ENCODE results near the gene SLC24A3.

The SLC24A3 gene

DNA sequence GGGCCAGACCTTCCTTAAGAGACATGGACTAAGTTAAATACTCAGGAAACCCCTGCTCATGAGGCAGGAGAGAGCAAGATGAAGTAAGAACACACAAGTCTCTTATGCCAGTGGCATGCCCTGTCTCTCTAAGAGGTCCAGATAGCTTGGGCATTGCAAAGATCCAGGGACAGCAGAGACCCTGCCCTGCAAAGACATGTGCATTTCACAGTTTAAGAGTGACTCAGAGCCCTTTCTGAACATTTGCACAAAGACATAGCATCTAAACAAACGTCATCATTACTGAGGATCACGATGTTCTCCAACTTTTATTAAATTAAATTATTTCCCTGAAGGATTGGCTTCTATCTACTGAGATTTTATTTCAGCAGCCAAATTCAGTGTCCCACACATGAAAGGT lies 315.1 kb downstream of the SLC24A3 start:
- H3K36me3 ChIP-seq (replicated peaks; ENCODE audit: low read depth, low read length), result no peaks in the 10 kb centered on the region
- H3K4me2 ChIP-seq (ENCODE audit: low read length), result no peak overlapping the region
- H3K4me3 ChIP-seq (ENCODE audit: low read length), result no peak overlapping the region
- TF ChIP-seq, protein P1, sequence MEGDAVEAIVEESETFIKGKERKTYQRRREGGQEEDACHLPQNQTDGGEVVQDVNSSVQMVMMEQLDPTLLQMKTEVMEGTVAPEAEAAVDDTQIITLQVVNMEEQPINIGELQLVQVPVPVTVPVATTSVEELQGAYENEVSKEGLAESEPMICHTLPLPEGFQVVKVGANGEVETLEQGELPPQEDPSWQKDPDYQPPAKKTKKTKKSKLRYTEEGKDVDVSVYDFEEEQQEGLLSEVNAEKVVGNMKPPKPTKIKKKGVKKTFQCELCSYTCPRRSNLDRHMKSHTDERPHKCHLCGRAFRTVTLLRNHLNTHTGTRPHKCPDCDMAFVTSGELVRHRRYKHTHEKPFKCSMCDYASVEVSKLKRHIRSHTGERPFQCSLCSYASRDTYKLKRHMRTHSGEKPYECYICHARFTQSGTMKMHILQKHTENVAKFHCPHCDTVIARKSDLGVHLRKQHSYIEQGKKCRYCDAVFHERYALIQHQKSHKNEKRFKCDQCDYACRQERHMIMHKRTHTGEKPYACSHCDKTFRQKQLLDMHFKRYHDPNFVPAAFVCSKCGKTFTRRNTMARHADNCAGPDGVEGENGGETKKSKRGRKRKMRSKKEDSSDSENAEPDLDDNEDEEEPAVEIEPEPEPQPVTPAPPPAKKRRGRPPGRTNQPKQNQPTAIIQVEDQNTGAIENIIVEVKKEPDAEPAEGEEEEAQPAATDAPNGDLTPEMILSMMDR (IDR thresholded peaks at IDR 0.05; ENCODE audit: low read depth, low read length), result no peak
- no peak for TF ChIP-seq EZH2phosphoT487 (IDR thresholded peaks at IDR 0.05; ENCODE audit: low read depth)
- H3K9me3 ChIP-seq (ENCODE audit: insufficient read depth, low read length), result no peaks in the 10 kb centered on the region
- H2AFZ ChIP-seq (ENCODE audit: low read depth, low read length), result no peak overlapping the region
- H4K20me1 ChIP-seq (ENCODE audit: insufficient read depth, low read length), result no peaks in the 10 kb centered on the region
- no peak overlapping the region for H3K27ac ChIP-seq (ENCODE audit: low read length)
- no peaks in the 10 kb centered on the region for H3K27me3 ChIP-seq (ENCODE audit: low read depth, low read length)
- H3K79me2 ChIP-seq (ENCODE audit: low read length), result no peaks in the 10 kb centered on the region
- H3K9ac ChIP-seq (ENCODE audit: low read length), result no peak overlapping the region
- H3K4me1 ChIP-seq (ENCODE audit: low read length), result peaks cover 13% of the 10 kb centered on the region

DNA sequence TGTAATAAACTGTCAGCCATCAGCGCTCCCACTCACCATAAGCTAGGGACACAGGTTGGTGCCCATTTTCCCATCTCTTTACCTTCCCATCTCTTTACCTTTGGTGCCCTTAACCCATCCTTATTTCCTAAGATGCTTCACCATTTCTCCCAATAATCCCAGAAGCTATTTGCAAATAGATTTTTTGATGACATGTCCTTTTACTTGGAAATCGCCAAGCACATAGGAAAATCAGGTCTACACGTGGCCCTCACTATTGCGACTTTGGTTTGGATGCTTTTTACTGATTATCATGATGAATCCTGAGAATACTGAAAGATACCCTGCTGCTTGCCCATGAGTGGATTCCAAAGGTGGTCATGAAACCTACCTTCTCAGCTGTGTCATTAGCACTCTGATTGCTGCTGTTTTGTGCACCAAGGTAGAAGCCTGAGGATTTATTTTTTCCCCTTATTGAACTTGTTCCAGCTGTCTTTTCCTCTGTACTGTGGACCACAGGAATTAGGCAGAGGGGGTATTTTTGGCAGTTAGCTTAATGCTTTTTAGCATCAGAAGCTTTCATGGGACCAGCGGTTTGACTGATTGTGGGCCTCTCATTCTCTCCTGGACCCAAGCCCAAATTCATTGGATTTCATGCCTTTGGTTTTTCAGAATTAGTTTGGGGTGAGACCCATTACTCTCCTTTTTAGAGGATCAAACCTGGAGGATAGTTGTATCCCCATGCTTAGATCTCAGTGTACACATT lies 316.0 kb downstream of the SLC24A3 start:
- H3K79me2 ChIP-seq (ENCODE audit: low read length), result no peaks in the 10 kb centered on the region
- H3K27ac ChIP-seq (ENCODE audit: low read length), result no peak overlapping the region
- H3K9me3 ChIP-seq (ENCODE audit: insufficient read depth, low read length), result no peaks in the 10 kb centered on the region
- H4K20me1 ChIP-seq (ENCODE audit: insufficient read depth, low read length), result no peaks in the 10 kb centered on the region
- no peak overlapping the region for H3K4me2 ChIP-seq (ENCODE audit: low read length)
- H3K27me3 ChIP-seq (ENCODE audit: low read depth, low read length), result no peaks in the 10 kb centered on the region
- H3K4me1 ChIP-seq (ENCODE audit: low read length), result peaks cover 3% of the 10 kb centered on the region
- H3K36me3 ChIP-seq (replicated peaks; ENCODE audit: low read depth, low read length), result no peaks in the 10 kb centered on the region
- no peak overlapping the region for H2AFZ ChIP-seq (ENCODE audit: low read depth, low read length)
- no peak overlapping the region for H3K9ac ChIP-seq (ENCODE audit: low read length)
- TF ChIP-seq EZH2phosphoT487 (IDR thresholded peaks at IDR 0.05; ENCODE audit: low read depth), result no peak
- TF ChIP-seq, protein P1 (IDR thresholded peaks at IDR 0.05; ENCODE audit: low read depth, low read length), result no peak
- H3K4me3 ChIP-seq (ENCODE audit: low read length), result no peak overlapping the region

DNA sequence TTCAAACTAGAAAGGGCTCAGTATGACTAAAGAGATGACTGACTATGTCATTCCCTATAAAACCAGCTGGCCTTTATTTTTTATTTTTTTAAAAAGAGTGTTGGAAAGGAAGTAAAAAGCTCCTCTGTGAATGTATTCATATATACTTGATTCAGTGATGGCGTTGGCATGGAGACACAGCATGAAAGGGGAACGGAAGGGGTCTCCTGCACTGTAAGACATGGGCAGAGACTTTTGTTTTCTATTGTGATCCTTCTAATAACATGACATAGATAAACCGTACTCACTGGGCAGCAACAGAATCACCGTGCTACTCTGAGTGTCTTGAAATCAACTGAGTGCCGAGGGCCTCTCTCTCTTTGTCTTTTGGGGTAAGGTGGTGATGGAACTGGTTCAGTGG lies 317.6 kb downstream of the SLC24A3 start:
- TF ChIP-seq, protein P1 (IDR thresholded peaks at IDR 0.05; ENCODE audit: low read depth, low read length), result no peak
- no peak for TF ChIP-seq EZH2phosphoT487 (IDR thresholded peaks at IDR 0.05; ENCODE audit: low read depth)
- Histone ChIP-seq H4K20me1 (ENCODE audit: insufficient read depth, low read length) (no peaks in the 10 kb centered on the region), H3K36me3 (replicated peaks; ENCODE audit: low read depth, low read length) (no peaks in the 10 kb centered on the region), H2AFZ (ENCODE audit: low read depth, low read length) (no peak overlapping the region), H3K27ac (ENCODE audit: low read length) (no peak overlapping the region), H3K9me3 (ENCODE audit: insufficient read depth, low read length) (no peaks in the 10 kb centered on the region), H3K27me3 (ENCODE audit: low read depth, low read length) (0 out of 2 replicates have a peak, but pooled peaks cover 4% of the 10 kb centered on the region), H3K79me2 (ENCODE audit: low read length) (no peaks in the 10 kb centered on the region), H3K9ac (ENCODE audit: low read length) (no peak overlapping the region), H3K4me3 (ENCODE audit: low read length) (no peak overlapping the region), H3K4me1 (ENCODE audit: low read length) (no peaks in the 10 kb centered on the region), H3K4me2 (ENCODE audit: low read length) (no peak overlapping the region)

DNA sequence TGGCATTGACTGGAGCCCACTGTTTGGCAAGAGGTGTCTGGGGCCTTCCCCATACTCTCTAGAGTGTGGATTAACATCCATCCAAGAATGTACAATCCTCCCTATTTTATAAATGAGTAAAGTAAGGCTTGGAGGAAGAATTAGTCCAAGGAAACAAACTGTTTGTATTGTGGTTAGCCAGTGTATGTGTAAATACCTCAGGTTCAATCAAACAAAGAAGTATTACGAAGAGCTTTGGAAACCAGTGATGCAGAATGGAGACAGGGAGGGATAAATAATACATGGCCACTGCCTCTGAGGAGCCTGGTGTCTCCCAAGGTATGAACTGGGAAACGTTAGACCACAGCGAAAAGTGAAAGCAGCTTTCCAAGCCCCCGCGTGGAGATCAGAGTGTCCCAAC lies 319.0 kb downstream of the SLC24A3 start:
- Histone ChIP-seq H3K4me2 (ENCODE audit: low read length) (no peak overlapping the region), H3K36me3 (replicated peaks; ENCODE audit: low read depth, low read length) (no peaks in the 10 kb centered on the region), H3K4me3 (ENCODE audit: low read length) (no peak overlapping the region), H3K9ac (ENCODE audit: low read length) (no peak overlapping the region), H3K27ac (ENCODE audit: low read length) (no peak overlapping the region), H4K20me1 (ENCODE audit: insufficient read depth, low read length) (no peaks in the 10 kb centered on the region), H3K9me3 (ENCODE audit: insufficient read depth, low read length) (no peaks in the 10 kb centered on the region), H3K4me1 (ENCODE audit: low read length) (no peaks in the 10 kb centered on the region), H3K27me3 (ENCODE audit: low read depth, low read length) (0 out of 2 replicates have a peak, but pooled peaks cover 4% of the 10 kb centered on the region), H3K79me2 (ENCODE audit: low read length) (no peaks in the 10 kb centered on the region), H2AFZ (ENCODE audit: low read depth, low read length) (no peak overlapping the region)
- TF ChIP-seq, protein P1 (IDR thresholded peaks at IDR 0.05; ENCODE audit: low read depth, low read length), result no peak
- TF ChIP-seq EZH2phosphoT487 (IDR thresholded peaks at IDR 0.05; ENCODE audit: low read depth), result no peak
